Measurements from ENCODE around the gene XPNPEP3. TPM values are rescaled to one million over a fixed set of nuclear protein-coding genes. Genes with fewer than 3 reads are reported as not detected.

The XPNPEP3 gene
- 6.7 to 10.6 TPM (median 9.5 TPM) in 5 replicates for total RNA-seq (2022; extraction: Qiagen RNA extraction)

GRCh38 chr22:40856513-40857308 is at the start of gene XPNPEP3, which contains the start of gene ST13:
Gene XPNPEP3, plus strand, starts transcription at chr22:40857148. Its CDS starts 34 bp downstream, at chr22:40857182.
Gene ST13, minus strand, starts transcription at chr22:40856639. Its CDS starts 99 bp downstream, at chr22:40856540.

GRCh38 chr22:40818747-40819598 is 38.0 kb upstream of the XPNPEP3 start, which contains the start of gene SLC25A17:
Gene SLC25A17, minus strand, starts transcription at chr22:40819346. Its CDS starts 98 bp downstream, at chr22:40819248.

GRCh38 chr22:40862013-40862412 is 5.1 kb downstream of the XPNPEP3 start, which contains the start of gene DNAJB7:
Gene DNAJB7, minus strand, starts transcription at chr22:40862113. Its CDS starts 119 bp downstream, at chr22:40861994.

DNA sequence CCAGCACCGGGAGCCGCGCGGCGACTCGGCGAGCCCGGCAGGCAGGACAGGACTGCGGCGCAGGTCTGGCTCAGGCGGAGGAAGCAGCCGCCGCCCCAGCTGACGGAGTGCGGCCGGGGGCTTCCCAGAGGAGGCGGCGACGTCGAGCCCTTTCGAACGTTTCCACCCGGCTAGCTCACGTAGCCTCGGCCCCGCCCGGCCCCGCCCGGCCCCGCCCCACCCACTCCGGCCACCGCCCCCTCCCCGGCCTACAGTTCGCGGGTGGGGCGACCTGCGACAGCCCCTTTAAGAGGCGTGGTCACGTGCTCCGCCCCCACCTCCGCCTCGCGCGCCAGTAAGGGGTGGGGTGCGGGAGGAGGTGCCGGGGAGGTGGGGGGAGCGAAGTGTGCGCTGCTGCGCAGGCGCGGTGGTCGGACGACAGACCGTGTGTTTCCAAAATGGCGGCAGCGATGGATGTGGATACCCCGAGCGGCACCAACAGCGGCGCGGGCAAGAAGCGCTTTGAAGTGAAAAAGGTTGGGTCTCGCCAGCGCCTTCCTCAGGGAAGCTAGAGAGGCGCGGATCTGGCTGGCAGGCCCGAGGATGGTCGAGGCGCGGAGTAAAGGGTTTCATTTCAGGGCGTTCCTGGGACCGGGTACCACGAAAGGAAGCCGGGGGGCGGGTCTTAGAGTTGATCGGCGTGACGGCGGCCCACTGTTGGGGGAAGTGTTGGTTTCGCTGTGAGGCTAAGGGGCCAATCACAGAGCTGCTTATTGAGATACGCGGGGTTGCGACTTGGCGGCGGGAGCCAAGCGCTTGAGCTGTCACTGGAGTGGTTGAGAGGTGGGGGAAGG is 94.2 kb downstream of the XPNPEP3 start, which contains the start of gene RBX1:
RBX1 (plus strand) TSS at position 417 of the 833 bp plus-strand sequence; CDS start at position 438, 21 bp downstream.

Other genes starting within 250 kb of the XPNPEP3 start
- gene MRTFA, start 220.4 kb upstream of the XPNPEP3 start, total RNA-seq (2022; extraction: Qiagen RNA extraction): 44.3 to 66.6 TPM (median 62.5 TPM) in 5 replicates
- gene MCHR1, start 177.7 kb upstream of the XPNPEP3 start, total RNA-seq (2022; extraction: Qiagen RNA extraction): not detected in 5 replicates
- 19.4 to 22.0 TPM (median 19.9 TPM) in 5 replicates for gene SLC25A17, start 37.8 kb upstream of the XPNPEP3 start, total RNA-seq (2022; extraction: Qiagen RNA extraction)
- gene ST13, start 509 bp upstream of the XPNPEP3 start, total RNA-seq (2022; extraction: Qiagen RNA extraction): 184 to 198 TPM (median 188 TPM) in 5 replicates
- gene DNAJB7, start 5.0 kb downstream of the XPNPEP3 start, total RNA-seq (2022; extraction: Qiagen RNA extraction): not detected in 5 replicates
- gene RBX1, start 94.2 kb downstream of the XPNPEP3 start, total RNA-seq (2022; extraction: Qiagen RNA extraction): 40.4 to 56.4 TPM (median 40.9 TPM) in 5 replicates
- 19.8 to 27.4 TPM (median 24.7 TPM) in 5 replicates for gene EP300, start 235.4 kb downstream of the XPNPEP3 start, total RNA-seq (2022; extraction: Qiagen RNA extraction)